ENCODE results near the gene CEP120.

CEP120 gene

GRCh38 chr5:123298335-123299030 lies 124.7 kb downstream of the CEP120 start:
- DNase-seq (ENCODE audit: low spot score) = no peak

- no peak for DNase-seq (ENCODE audit: low spot score)
Measured at GRCh38 chr5:123297866-123298265, 125.3 kb downstream of the CEP120 start.

- no peak for DNase-seq (ENCODE audit: low spot score)
Measured at GRCh38 chr5:123297198-123297831, 125.9 kb downstream of the CEP120 start.
